Loucy (cell line): ENCODE data around the gene DCTN2.

Experiments
- H2AFZ ChIP-seq: fragments of 200-600 bp; sonication (generic); 2 replicates; pipeline ENCODE4 v1.6.0; 2016; ENCODE audit warnings: antibody characterized with exemption, mild to moderate bottlenecking, low read length, moderate library complexity
- H3F3A ChIP-seq: fragments of 200-600 bp; 2 replicates; pipeline ENCODE4 v1.6.0; 2016; ENCODE audit warnings: antibody characterized with exemption, low read depth, mild to moderate bottlenecking
- H3K27me3 ChIP-seq: fragments of 200-600 bp; sonication (generic); 2 replicates; pipeline ENCODE4 v1.6.1; 2014; ENCODE audit warnings: low read length, mild to moderate bottlenecking; ENCODE audit not compliant: insufficient read depth, poor library complexity, severe bottlenecking
- H3K36me3 ChIP-seq: fragments of 200-600 bp; sonication (generic); 2 replicates; pipeline ENCODE4 v1.6.1; 2016; ENCODE audit warnings: low read length; ENCODE audit not compliant: insufficient read depth
- H3K4me1 ChIP-seq: fragments of 200-600 bp; sonication (generic); 2 replicates; pipeline ENCODE4 v1.5.1; 2014; ENCODE audit warnings: low read length, mild to moderate bottlenecking; ENCODE audit not compliant: insufficient read depth, poor library complexity, severe bottlenecking
- H3K4me2 ChIP-seq: fragments of 200-600 bp; sonication (generic); 2 replicates; pipeline ENCODE4 v1.6.0; 2014; ENCODE audit warnings: antibody characterized with exemption, low read length, low read depth, mild to moderate bottlenecking; ENCODE audit not compliant: poor library complexity, severe bottlenecking
- H3K4me3 ChIP-seq: fragments of 200-600 bp; sonication (generic); 2 replicates; pipeline ENCODE4 v1.5.1; 2014; ENCODE audit warnings: low read length, mild to moderate bottlenecking, mixed read lengths; ENCODE audit not compliant: poor library complexity, severe bottlenecking
- H3K79me2 ChIP-seq: fragments of 200-600 bp; sonication (generic); 2 replicates; pipeline ENCODE4 v1.6.1; 2014; ENCODE audit warnings: low read length; ENCODE audit not compliant: insufficient read depth
- H3K9ac ChIP-seq: fragments of 200-600 bp; sonication (generic); 2 replicates; pipeline ENCODE4 v1.6.0; 2014; ENCODE audit warnings: mild to moderate bottlenecking, low read depth, low read length, moderate library complexity; ENCODE audit not compliant: poor library complexity, severe bottlenecking
- H3K9me2 ChIP-seq: fragments of 200-600 bp; sonication (generic); replicated peaks from 2 replicates; pipeline ENCODE4 v1.6.1; 2016; ENCODE audit warnings: low read depth, low read length, mixed read lengths
- H3K9me3 ChIP-seq: fragments of 200-600 bp; sonication (generic); 2 replicates; pipeline ENCODE4 v1.6.1; 2014; ENCODE audit warnings: mild to moderate bottlenecking, antibody characterized with exemption, low read length, low read depth; ENCODE audit not compliant: insufficient read depth
- H4K20me1 ChIP-seq: fragments of 200-600 bp; sonication (generic); 2 replicates; pipeline ENCODE4 v1.6.0; 2014; ENCODE audit warnings: antibody characterized with exemption, low read length, mild to moderate bottlenecking; ENCODE audit not compliant: insufficient read depth, poor library complexity, severe bottlenecking
- CTCF ChIP-seq: fragments of 200-600 bp; sonication (generic); conservative IDR thresholded peaks from 2 replicates; pipeline ENCODE4 v1.5.1; 2014; ENCODE audit warnings: mild to moderate bottlenecking, antibody characterized with exemption, low read length
- EZH2phosphoT487 ChIP-seq: fragments of 200-600 bp; IDR thresholded peaks from 2 replicates; pipeline ENCODE4 v1.6.1; 2018; ENCODE audit warnings: antibody characterized with exemption, mild to moderate bottlenecking, moderate library complexity, borderline replicate concordance

DCTN2 gene

DNA sequence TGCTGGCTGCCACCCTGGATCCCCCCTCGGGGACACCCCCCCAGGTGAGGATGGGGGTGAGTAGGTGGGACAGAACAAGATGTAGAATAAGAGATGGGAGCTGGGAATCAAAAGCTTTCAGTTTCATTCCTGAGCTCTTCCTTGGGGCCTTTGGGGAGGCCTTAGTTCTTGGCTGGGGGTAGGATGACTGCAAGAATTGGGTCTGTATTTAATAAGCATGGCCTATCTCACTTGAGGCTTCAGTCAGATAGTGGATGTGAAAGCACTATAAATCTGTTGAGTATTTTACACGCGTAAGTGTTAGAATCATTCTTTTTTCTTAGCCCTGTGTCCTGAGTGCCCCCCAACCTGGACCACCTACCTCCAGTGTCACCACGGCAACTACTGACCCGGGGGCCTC, 19.8 kb downstream of the DCTN2 start:
- Histone ChIP-seq H3K4me3 (no peak overlapping the region), H3K9me2 (no peaks in the 10 kb centered on the region), H3K9ac (peak overlapping the region; percentile 39), H3K4me1 (peaks cover 25% of the 10 kb centered on the region), H3F3A (peaks cover 2% of the 10 kb centered on the region), H3K4me2 (peak overlapping the region; percentile 92), H3K9me3 (no peaks in the 10 kb centered on the region), H4K20me1 (peaks cover 31% of the 10 kb centered on the region), H3K36me3 (peaks cover 42% of the 10 kb centered on the region; the same call in 1 of the 2 replicates), H3K27me3 (no peaks in the 10 kb centered on the region), H2AFZ (no peak overlapping the region), H3K79me2 (peaks cover 45% of the 10 kb centered on the region)
- TF ChIP-seq CTCF (no peak), EZH2phosphoT487 (no peak)

DNA sequence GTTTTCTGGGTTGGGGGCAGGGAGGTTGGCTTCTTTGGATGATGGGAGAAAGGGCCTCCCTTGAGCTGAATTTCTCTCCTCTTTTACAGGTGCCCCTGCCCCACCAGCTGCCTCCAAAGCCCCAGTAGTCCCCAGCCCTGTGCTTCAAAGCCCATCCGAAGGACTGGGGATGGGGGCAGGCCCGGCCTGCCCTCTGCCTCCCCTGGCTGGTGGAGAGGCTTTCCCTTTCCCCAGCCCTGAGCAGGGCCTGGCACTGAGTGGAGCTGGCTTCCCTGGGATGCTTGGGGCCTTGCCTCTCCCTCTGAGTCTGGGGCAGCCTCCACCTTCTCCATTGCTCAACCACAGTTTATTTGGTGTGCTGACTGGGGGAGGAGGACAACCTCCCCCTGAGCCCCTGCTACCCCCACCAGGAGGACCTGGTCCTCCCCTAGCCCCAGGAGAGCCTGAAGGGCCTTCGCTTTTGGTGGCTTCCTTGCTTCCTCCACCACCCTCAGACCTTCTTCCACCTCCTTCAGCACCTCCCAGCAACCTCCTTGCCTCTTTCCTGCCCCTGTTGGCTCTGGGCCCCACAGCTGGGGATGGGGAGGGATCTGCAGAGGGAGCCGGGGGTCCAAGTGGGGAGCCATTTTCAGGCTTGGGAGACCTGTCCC, 20.4 kb downstream of the DCTN2 start:
- H3K36me3 ChIP-seq: peaks cover 36% of the 10 kb centered on the region; the same call in 1 of the 2 replicates
- no peaks in the 10 kb centered on the region for H3K9me3 ChIP-seq
- H3K9me2 ChIP-seq: no peaks in the 10 kb centered on the region
- H3K4me3 ChIP-seq: no peak overlapping the region
- H3K4me2 ChIP-seq: peak overlapping the region; percentile 92
- H3K79me2 ChIP-seq: peaks cover 45% of the 10 kb centered on the region
- no peak overlapping the region for H2AFZ ChIP-seq
- no peak for TF ChIP-seq EZH2phosphoT487
- no peak for TF ChIP-seq CTCF
- peak overlapping the region; percentile 39 for H3K9ac ChIP-seq
- peaks cover 31% of the 10 kb centered on the region for H3K4me1 ChIP-seq
- peaks cover 31% of the 10 kb centered on the region for H4K20me1 ChIP-seq
- no peaks in the 10 kb centered on the region for H3K27me3 ChIP-seq
- peaks cover 7% of the 10 kb centered on the region for H3F3A ChIP-seq

DNA sequence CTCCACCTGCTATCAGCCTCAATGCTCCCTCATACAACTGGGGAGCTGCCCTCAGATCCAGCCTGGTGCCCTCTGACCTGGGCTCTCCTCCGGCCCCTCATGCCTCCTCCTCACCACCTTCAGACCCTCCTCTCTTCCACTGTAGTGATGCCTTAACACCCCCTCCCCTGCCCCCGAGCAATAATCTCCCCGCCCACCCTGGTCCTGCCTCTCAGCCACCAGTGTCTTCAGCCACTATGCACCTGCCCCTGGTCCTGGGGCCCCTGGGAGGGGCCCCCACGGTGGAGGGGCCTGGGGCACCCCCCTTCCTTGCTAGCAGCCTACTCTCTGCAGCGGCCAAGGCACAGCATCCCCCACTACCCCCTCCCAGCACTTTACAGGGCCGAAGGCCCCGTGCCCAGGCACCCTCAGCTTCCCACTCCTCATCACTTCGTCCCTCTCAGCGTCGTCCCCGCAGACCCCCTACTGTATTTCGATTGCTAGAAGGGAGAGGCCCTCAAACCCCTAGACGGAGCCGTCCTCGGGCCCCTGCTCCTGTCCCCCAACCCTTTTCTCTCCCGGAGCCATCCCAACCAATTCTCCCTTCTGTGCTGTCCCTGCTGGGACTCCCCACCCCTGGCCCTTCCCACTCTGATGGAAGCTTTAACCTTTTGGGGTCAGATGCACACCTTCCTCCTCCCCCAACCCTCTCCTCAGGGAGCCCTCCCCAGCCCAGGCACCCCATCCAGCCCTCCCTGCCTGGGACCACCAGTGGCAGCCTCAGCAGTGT, 21.2 kb downstream of the DCTN2 start:
- H4K20me1 ChIP-seq: peaks cover 31% of the 10 kb centered on the region
- peaks cover 15% of the 10 kb centered on the region for H3F3A ChIP-seq
- no peaks in the 10 kb centered on the region for H3K9me2 ChIP-seq
- peaks cover 30% of the 10 kb centered on the region; the same call in 1 of the 2 replicates for H3K36me3 ChIP-seq
- H3K4me3 ChIP-seq: no peak overlapping the region
- peaks cover 39% of the 10 kb centered on the region for H3K4me1 ChIP-seq
- H3K27me3 ChIP-seq: no peaks in the 10 kb centered on the region
- peaks cover 45% of the 10 kb centered on the region for H3K79me2 ChIP-seq
- TF ChIP-seq EZH2phosphoT487: no peak
- TF ChIP-seq CTCF: no peak
- no peaks in the 10 kb centered on the region for H3K9me3 ChIP-seq
- peak overlapping the region; percentile 39 for H3K9ac ChIP-seq
- peak overlapping the region; percentile 92 for H3K4me2 ChIP-seq
- H2AFZ ChIP-seq: no peak overlapping the region
